Naive thymus-derived CD8-positive, alpha-beta T cell (primary cell): ENCODE data around the gene PREB. TPM values are rescaled to one million over a fixed set of nuclear protein-coding genes. Genes with fewer than 3 reads are reported as not detected.

Source experiments
- ATAC-seq, 2 donors: fragments of 150-1000 bp; cut with Tn5 transposase in 1 of 2; sonication (Bioruptor Pico), chemical (Tn5 transposase) in 1 of 2; 1 replicate in 1 of 2; 2 replicates in 1 of 2; pipeline ENCODE4 v1.10.0; 2021; ENCODE audit warnings: mild to moderate bottlenecking in 2 of 2, moderate library complexity in 2 of 2
- POLR2A ChIA-PET: fragments of 350-600 bp; sonication (Branson Sonifier 250); formaldehyde crosslinking; loops from one replicate; lab custom pipeline; 2021; ENCODE audit warnings: antibody characterized with exemption; lab: Charles Lee
- DNase-seq, 10 donors: peaks; one replicate each; pipeline versions ENCODE4 v3.0.0 to v3.0.0-alpha.2; 2020 to 2022
- H3K27ac Mint-ChIP-seq, 10 donors: one replicate each; pipeline ENCODE4 v1.8.0; 2020 to 2022; ENCODE audit warnings: mild to moderate bottlenecking in 10 of 10, mixed read lengths in 10 of 10, moderate library complexity in 4 of 10, inconsistent platforms in 1 of 10
- H3K27me3 Mint-ChIP-seq, 5 donors: one replicate each; pipeline ENCODE4 v1.8.0; 2021 to 2022; ENCODE audit warnings: mixed read lengths in 5 of 5
- H3K36me3 Mint-ChIP-seq, 3 donors: one replicate each; pipeline ENCODE4 v1.8.0; 2020 to 2022; ENCODE audit warnings: mixed read lengths in 3 of 3, mild to moderate bottlenecking in 2 of 3, inconsistent platforms in 1 of 3
- H3K4me1 Mint-ChIP-seq, 4 donors: one replicate each; pipeline ENCODE4 v1.8.0; 2021 to 2022; ENCODE audit warnings: mixed read lengths in 4 of 4
- H3K4me3 Mint-ChIP-seq, 10 donors: one replicate each; pipeline ENCODE4 v1.8.0; 2020 to 2022; ENCODE audit warnings: mild to moderate bottlenecking in 10 of 10, mixed read lengths in 10 of 10, moderate library complexity in 6 of 10, inconsistent platforms in 1 of 10
- H3K9me3 Mint-ChIP-seq, 9 donors: one replicate each; pipeline ENCODE4 v1.8.0; 2020 to 2022; ENCODE audit warnings: mixed read lengths in 9 of 9, mild to moderate bottlenecking in 3 of 9, inconsistent platforms in 1 of 9, moderate library complexity in 1 of 9
- polyA plus RNA-seq, 3 donors: library from polyadenylated mRNA; unstranded; fragments of 300-500 nt; fragmentation: Illumina TruSeq; gene quantifications; one replicate each; pipeline ENCODE4 v1.2.3, GENCODE V29; 2021
- total RNA-seq, 8 experiments: library from RNA in 2 of 8; stranded (reverse) in 2 of 8; gene quantifications; one replicate each; pipeline ENCODE4 v1.2.3 and lab custom pipeline; 2021 to 2026

Gene PREB
- total and polyA plus RNA-seq, 5 experiments from 2014 or later: 35.9 to 58.4 (median 43.3) TPM

DNA sequence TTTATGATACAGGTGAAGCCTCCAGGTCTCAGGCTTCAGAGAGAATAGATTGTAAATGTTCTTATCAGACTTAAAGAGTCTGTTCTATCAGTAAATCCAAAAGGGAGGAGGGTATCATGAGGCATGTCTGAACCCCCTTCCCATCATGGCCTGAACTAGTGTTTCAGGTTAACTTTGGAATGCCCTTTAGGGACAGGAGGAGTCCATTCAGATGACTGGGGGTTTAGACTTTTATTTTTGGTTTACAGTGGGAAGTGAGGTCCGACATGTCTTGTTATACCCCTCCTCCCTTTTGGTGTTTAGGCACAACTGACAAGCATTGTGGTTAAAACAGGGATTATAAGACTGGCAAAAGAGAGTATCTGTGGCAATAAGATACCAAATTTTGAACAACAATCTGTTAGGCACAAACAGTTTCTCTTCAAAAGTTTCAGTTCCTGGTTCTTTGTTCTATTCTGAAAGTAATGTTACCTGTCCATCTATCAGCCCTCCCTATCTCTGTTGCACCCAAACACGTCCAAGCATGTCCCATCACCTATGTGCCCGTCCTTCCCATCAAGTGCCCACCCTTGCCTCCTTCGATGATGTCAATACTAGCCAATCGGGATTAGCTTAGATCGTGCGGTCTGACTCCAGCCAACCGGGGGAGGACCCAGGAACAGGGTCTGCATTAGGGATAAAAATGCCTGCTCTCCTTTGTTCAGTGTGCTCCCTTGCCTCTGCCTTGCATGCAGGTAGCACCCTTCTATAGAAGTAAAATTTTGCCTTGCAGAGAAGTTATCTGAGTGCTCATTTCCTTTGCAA lies 30.7 kb upstream of the PREB start:
- Mint-ChIP-seq H3K27ac (peak overlapping the region in 1 of 10 donors; percentile 44), H3K36me3 (no peaks in the 10 kb centered on the region), H3K27me3 (peaks cover 0 to 7% (median 0%) of the 10 kb centered on the region in 5 donors), H3K9me3 (no peaks in the 10 kb centered on the region), H3K4me3 (no peak overlapping the region), H3K4me1 (peaks cover 0 to 15% (median 7%) of the 10 kb centered on the region in 4 donors)
- no peak for ATAC-seq
- POLR2A ChIA-PET: no interaction called here
- DNase-seq: no peak

DNA sequence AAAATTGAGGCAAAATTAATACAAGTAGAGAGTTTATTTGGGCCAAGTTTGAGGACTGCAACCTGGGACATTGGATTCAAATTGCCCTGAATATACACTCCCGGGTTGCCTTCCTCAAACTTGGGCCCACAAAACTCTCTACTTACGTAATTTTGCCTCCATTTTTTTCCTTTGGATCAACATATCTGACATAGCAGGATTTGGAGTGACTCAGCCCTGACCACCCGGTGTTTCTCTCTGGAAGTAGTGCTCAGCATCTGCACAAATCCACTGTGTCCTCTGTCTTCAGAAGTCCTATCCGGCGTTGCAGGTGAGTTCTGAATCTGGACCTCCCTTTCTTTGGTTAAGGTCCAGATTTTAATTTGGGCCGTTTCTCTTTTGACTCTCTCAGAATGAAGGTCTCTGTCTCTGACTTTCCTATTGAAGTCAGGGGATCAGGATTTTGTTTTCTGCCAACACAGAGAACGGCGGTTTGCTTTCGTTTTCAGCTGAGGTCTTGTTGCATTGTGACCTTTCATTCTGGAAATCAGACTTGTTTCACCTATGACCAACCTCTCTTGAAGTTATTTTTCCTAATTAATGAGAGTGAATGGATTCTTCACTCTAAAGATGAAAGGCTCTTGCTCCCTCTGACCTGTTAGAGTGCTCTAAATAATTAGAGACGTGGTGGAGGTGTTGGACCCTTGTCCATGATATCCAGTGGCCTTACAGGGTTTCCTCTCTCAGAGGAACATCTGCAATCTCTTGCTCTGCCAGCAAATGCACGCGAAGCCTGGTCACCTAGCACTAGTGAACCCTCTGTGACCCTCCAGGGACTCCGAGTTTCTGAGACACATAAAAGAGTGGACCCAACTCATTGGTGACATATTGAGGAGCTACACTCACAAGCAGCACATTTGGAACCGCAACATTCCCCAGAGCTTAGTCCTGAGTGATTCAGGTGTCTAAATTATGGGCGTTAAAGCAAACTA lies 28.0 kb upstream of the PREB start:
- Mint-ChIP-seq H3K9me3 (no peaks in the 10 kb centered on the region), H3K4me1 (peaks cover 0 to 11% (median 4%) of the 10 kb centered on the region in 4 donors), H3K4me3 (no peak overlapping the region), H3K36me3 (no peaks in the 10 kb centered on the region), H3K27ac (peak overlapping the region in 1 of 10 donors; percentile 0), H3K27me3 (peaks cover 0 to 7% (median 0%) of the 10 kb centered on the region in 5 donors)
- POLR2A ChIA-PET: no interaction called here
- ATAC-seq (no peak), DNase-seq (no peak)

DNA sequence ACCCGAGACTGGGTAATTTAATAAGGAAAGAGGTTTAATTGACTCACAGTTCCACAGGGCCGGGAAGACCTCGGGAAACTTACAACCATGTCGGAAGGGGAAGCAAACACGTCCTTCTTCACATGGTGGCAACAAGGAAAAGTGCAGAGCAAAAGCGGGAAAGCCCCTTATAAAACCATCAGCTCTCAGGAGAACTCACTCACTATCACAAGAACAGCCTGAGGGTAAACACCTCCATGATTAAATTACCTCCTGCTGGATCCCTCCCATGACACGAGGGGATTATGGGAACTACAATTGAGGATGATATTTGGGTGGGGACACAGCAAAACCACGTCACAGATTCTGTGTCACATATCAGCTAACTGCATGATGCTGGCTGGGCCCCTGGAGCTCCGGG lies 25.8 kb upstream of the PREB start:
- Mint-ChIP-seq H3K4me3 (no peak overlapping the region), H3K9me3 (no peaks in the 10 kb centered on the region), H3K36me3 (no peaks in the 10 kb centered on the region), H3K27me3 (peaks cover 0 to 7% (median 0%) of the 10 kb centered on the region in 5 donors), H3K4me1 (peaks cover 0 to 8% (median 0%) of the 10 kb centered on the region in 4 donors), H3K27ac (no peak overlapping the region)
- no peak for ATAC-seq
- DNase-seq: no peak
- POLR2A ChIA-PET: no interaction called here

DNA sequence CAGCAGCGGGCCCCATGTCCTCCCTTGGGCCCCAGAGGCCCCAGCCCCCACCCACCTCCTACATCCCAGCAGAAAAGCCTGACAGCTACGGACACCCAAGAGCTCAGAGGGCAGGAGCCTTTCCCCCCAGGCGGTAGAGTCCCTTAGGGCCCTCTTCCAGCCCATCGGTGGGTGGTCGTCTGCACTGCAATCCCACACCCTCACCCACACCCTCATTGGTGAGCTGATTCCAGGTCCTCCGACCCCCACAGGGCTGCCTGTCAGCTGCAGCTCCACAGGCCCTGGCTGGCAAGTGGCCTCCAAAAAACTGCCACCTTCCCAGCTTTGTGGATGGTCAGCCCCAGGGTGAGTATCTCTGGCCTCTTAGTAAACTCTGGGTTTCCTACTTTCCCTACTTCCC lies 24.8 kb upstream of the PREB start:
- POLR2A ChIA-PET: no interaction called here
- ATAC-seq: no peak
- H3K4me1 Mint-ChIP-seq: peaks cover 0 to 2% (median 0%) of the 10 kb centered on the region in 4 donors
- no peak for DNase-seq
- no peak overlapping the region for H3K27ac Mint-ChIP-seq
- H3K9me3 Mint-ChIP-seq: no peaks in the 10 kb centered on the region
- H3K36me3 Mint-ChIP-seq: no peaks in the 10 kb centered on the region
- peaks cover 0 to 7% (median 0%) of the 10 kb centered on the region in 5 donors for H3K27me3 Mint-ChIP-seq
- H3K4me3 Mint-ChIP-seq: no peak overlapping the region

DNA sequence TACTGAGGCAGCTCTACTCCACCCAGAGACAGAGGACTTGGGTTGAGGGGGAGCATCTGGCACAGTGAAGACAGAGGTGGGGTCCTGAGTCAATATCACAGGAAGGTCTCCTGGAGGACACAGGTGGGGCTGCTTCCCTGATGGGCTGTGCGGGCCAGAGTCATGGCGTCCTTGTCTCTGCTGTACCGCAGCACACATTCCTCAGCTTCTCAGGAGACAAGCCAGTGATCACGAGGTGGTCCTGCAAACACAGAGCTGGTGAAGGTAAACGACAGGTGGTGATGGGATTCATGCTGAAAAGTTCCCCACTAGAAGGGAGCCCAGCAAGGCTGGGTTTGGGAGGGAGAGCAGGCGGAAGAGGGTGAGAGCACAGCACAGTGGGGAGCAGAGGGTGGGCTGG lies 24.0 kb upstream of the PREB start:
- POLR2A ChIA-PET: interaction anchor here (0.7 kb wide), 1 partner anchor 62 kb away, joined by 3 read pairs; no protein-coding TSS in a partner anchor
- H3K9me3 Mint-ChIP-seq: no peaks in the 10 kb centered on the region
- no peaks in the 10 kb centered on the region for H3K36me3 Mint-ChIP-seq
- ATAC-seq: no peak
- H3K27ac Mint-ChIP-seq: peak overlapping the region in 1 of 10 donors; percentile 88
- DNase-seq: no peak
- no peaks in the 10 kb centered on the region for H3K4me1 Mint-ChIP-seq
- H3K27me3 Mint-ChIP-seq: peaks cover 0 to 7% (median 0%) of the 10 kb centered on the region in 5 donors
- no peak overlapping the region for H3K4me3 Mint-ChIP-seq

DNA sequence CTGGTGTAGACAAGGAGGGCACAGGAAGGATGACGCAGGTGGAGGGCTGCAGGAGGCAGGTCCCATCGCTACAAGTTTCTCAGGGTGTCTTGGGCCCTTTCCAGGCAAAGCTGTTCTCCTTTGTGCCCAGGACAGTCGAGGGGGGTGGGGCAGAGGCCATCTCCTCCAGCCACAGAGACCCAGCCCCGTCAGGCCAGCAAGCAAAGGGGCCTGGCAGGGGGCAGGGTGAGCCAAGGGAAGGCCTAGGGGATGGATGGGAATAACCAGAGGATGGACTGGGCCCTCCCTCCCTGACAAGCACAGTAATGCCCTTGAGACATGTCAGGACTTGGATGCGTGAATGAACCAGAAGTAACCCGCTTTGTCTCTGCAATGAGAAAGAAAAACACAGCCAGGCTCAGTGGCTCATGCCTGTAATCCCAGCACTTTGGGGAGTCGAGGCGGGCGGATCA lies 20.7 kb upstream of the PREB start:
- H3K9me3 Mint-ChIP-seq: no peaks in the 10 kb centered on the region
- POLR2A ChIA-PET: no interaction called here
- H3K27ac Mint-ChIP-seq: no peak overlapping the region
- peaks cover 0 to 3% (median 0%) of the 10 kb centered on the region in 5 donors for H3K27me3 Mint-ChIP-seq
- no peak for DNase-seq
- ATAC-seq: no peak
- H3K4me1 Mint-ChIP-seq: no peaks in the 10 kb centered on the region
- H3K36me3 Mint-ChIP-seq: no peaks in the 10 kb centered on the region
- H3K4me3 Mint-ChIP-seq: no peak overlapping the region

DNA sequence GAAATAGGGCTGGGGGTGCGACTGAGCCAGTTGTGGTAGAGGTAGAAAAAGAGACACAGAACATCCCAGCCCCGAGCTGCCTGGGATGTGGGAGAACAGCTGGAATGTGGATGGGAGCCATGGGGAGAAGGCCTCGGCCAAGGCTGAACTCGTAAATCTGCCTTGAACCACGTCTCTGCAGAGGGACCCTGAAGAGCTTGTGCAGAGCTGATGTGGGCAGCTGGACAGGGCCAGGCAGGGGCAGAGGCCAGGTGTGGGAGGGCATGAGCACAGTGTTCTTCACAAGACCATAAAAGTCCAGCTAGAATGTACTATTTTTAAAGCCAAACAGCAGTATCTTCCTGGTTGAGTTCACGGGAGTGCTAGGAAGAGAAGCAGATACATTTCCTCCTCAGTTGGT lies 20.1 kb upstream of the PREB start:
- no peak overlapping the region for H3K4me3 Mint-ChIP-seq
- POLR2A ChIA-PET: no interaction called here
- no peak overlapping the region for H3K27ac Mint-ChIP-seq
- ATAC-seq (no peak), DNase-seq (no peak)
- H3K27me3 Mint-ChIP-seq: peaks cover 0 to 6% (median 0%) of the 10 kb centered on the region in 5 donors
- no peaks in the 10 kb centered on the region for H3K4me1 Mint-ChIP-seq
- H3K9me3 Mint-ChIP-seq: no peaks in the 10 kb centered on the region
- H3K36me3 Mint-ChIP-seq: no peaks in the 10 kb centered on the region

DNA sequence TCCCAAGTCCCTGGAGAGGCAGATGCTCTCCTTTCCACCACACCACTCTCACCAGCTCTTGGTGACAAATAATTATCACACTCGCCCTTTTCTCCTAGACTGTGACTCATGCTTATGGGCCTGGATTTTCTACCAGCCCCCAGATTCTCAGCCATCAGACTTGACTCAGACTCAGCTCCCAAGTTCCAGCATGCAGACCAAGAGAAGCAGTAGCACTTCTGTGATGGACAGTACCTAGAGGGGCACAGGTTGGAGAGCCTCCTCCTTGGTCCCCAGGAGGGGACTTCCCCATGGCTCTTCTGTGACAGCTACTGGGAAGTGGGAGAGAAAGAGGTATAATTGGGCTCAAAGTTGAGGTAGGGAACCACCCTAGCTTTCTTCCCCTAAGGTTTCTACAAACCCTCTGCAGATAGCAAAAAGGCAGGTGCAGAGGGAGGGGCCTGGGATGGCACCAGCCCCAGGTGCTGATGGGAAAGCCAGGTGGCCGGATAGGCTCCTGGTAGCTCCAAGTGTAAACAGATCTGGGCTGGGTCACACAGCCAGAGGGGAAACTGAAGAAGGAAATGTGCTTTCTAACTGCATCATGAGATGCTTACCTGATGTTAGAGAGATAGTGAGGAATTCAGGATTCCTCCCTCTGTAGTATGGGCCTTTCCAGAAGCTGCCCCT lies 18.5 kb upstream of the PREB start:
- no peak for ATAC-seq
- Mint-ChIP-seq H3K4me3 (no peak overlapping the region), H3K9me3 (no peaks in the 10 kb centered on the region), H3K27ac (no peak overlapping the region), H3K36me3 (no peaks in the 10 kb centered on the region), H3K27me3 (peaks cover 0 to 13% (median 4%) of the 10 kb centered on the region in 5 donors), H3K4me1 (peaks cover 0 to 2% (median 0%) of the 10 kb centered on the region in 4 donors)
- POLR2A ChIA-PET: no interaction called here
- DNase-seq: no peak

DNA sequence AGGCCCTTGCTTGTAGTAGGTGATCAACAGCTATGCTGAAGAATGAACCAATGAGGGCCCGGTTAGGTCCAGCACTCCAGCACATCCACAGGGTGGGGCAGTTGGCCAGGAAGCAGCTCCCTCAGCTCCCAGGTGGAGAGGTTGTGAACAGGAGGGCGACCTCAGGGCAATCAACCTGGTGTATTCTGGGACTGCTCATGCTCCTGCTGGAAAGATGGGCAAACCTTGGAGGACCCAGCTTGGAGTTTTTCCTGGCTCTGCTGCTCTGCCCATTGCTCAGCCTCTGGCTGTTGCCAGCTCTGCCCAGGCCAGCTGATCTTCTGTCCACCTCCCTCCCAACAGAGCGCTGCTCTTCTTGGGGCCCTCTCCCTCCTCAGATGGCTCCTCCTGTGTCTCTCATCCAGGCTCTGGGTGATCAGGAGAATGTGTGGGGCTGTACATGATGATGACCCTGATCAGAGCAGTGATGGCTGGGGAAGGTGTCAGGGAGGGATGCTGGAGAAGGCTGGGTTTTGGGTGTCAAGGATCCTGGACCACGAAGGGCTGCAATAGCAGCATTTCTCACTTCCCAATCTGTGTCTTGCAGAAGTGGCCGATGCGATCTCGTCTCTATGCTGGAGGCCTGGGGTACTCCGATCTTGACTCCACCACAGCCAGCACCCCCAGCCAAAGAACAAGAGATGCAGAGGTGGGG lies 17.8 kb upstream of the PREB start:
- ATAC-seq: no peak
- H3K27ac Mint-ChIP-seq: no peak overlapping the region
- H3K4me1 Mint-ChIP-seq: peaks cover 0 to 2% (median 0%) of the 10 kb centered on the region in 4 donors
- H3K36me3 Mint-ChIP-seq: no peaks in the 10 kb centered on the region
- no peak for DNase-seq
- POLR2A ChIA-PET: no interaction called here
- no peaks in the 10 kb centered on the region for H3K9me3 Mint-ChIP-seq
- peaks cover 0 to 13% (median 6%) of the 10 kb centered on the region in 5 donors for H3K27me3 Mint-ChIP-seq
- no peak overlapping the region for H3K4me3 Mint-ChIP-seq

DNA sequence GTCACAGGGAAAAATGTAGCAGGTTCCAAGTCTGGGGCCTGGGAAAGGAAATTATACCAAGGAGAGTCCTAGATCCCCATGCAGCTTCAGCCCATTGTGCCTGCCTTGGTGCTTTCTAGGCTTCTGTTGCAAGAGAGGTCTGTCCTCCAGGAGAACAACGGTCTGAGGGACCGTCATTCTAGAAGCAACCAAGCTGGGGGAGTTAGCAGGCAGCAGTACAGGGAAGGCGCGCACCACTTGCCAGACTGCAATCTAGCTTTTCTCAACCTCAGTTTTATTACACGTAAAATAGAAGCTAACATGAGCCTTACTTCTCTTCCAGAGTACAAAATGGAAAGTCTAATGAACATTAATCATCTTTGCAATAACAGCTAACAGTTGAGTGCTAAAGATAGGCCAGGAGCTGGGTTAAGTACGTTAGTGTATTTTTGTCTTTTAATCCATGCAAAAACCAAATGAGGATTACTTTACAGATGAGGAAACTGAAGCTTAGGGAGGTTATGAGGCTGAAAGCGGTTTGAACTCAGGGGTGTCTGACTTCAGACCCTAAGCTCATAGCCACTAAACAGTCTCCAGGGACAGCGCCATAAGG lies 16.3 kb upstream of the PREB start:
- Mint-ChIP-seq H3K4me1 (peaks cover 0 to 2% (median 0%) of the 10 kb centered on the region in 4 donors), H3K4me3 (no peak overlapping the region), H3K36me3 (no peaks in the 10 kb centered on the region), H3K27ac (no peak overlapping the region), H3K9me3 (no peaks in the 10 kb centered on the region), H3K27me3 (peaks cover 0 to 14% (median 10%) of the 10 kb centered on the region in 5 donors)
- no peak for ATAC-seq
- DNase-seq: no peak
- POLR2A ChIA-PET: no interaction called here

DNA sequence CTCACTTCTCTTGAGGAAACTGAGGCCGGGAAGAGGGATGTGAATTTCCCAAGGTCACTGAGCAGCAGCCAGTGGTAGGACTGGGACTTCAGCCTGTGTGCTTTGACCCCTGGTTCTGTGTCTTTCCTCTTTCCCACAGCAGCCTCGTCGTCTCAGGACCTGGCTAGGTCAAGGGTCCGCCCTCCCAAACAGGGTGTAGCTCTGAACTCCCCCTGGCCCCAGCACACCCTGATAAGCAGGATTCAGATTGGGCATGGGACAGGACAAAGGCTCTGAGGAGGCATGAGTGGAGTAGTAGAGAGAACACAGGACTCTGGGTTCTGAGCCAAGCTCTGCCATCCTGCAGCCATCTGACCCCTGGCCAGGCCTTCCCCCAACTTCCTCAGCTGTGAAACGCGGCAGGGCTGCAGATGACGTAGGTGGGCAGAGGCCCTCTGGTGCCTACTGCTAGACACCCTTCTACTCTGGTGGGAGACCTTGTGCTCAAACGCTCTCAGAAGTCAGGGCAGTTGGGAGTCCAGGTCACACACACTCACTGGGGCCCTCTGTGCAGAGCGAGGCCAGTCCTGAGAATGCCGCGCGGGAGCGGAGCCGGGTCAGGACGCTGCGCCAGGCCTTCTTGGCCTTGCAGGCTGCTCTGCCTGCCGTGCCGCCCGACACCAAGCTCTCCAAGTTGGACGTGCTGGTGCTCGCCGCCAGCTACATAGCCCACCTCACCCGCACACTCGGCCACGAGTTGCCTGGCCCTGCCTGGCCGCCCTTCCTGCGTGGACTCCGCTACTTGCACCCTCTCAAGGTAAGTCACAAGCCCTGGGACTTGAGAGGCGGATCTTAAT lies 15.4 kb upstream of the PREB start:
- H3K27ac Mint-ChIP-seq: no peak overlapping the region
- peaks cover 0 to 17% (median 11%) of the 10 kb centered on the region in 5 donors for H3K27me3 Mint-ChIP-seq
- peaks cover 0 to 2% (median 0%) of the 10 kb centered on the region in 4 donors for H3K4me1 Mint-ChIP-seq
- POLR2A ChIA-PET: no interaction called here
- DNase-seq (no peak), ATAC-seq (no peak)
- no peak overlapping the region for H3K4me3 Mint-ChIP-seq
- no peaks in the 10 kb centered on the region for H3K9me3 Mint-ChIP-seq
- H3K36me3 Mint-ChIP-seq: no peaks in the 10 kb centered on the region
